HG03457 (cell line): ENCODE results near the gene NTRK3.

Experiments
- ATAC-seq: cut with Tn5 transposase; IDR thresholded peaks from one replicate; pipeline ENCODE4 v1.9.1; 2021; ENCODE audit warnings: moderate number of reproducible peaks; ENCODE audit not compliant: unreplicated experiment

Gene NTRK3

DNA sequence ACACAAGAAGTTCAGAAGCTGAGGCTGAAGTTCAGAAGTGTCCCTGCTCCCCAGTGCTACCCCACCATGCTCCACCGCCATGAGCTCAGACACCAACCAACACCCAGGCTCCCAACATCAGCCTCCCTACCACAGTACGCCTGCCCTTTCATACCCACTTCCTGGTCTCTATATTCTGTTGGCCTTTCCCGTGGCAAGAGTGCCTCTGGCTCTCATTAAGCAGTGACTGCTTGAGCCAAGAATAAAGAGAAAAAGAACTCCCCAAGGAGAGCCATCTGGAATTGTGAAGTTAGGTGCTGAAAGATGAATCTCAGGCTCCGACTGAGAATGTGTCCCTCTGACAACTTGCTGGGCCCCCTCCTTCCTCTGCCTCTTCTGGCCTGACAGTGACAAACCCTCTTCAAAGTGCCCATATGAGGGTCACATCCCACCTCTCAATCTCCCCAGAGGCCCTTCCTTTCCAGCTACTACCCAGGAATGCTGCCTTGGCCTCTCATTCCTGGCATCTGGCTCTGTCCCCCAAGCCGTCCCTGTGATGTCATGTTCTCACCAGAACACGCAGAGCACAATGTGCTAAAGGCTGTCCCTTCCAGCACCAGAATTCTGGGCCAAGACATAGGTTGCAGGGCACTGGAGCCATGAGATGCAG, 306.8 kb downstream of the NTRK3 start:
- no peak for ATAC-seq

- no peak for ATAC-seq
These were observed 307.4 kb downstream of the NTRK3 start for GRCh38 chr15:87949151-87949574.

GRCh38 chr15:87947560-87947959, 309.0 kb downstream of the NTRK3 start:
- ATAC-seq = no peak

DNA sequence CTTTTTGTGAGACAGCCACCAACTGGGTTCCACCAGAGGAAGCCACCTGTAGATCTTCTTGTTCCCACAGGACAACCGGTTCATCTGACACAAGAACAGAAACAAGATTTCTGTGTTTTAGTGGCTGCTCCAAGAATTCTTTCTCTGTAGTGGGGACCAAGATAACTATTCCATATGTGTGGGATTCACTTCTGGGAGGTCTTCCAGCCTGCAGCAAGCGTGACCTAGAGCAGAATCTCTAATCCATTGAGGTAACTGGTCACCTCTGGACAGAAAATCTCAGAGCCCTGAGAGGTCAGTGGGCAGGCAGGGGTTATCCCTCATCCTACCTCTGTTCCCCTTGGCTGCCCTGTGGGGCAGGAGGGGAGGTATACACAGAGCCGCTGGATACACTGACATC, 311.3 kb downstream of the NTRK3 start:
- no peak for ATAC-seq

DNA sequence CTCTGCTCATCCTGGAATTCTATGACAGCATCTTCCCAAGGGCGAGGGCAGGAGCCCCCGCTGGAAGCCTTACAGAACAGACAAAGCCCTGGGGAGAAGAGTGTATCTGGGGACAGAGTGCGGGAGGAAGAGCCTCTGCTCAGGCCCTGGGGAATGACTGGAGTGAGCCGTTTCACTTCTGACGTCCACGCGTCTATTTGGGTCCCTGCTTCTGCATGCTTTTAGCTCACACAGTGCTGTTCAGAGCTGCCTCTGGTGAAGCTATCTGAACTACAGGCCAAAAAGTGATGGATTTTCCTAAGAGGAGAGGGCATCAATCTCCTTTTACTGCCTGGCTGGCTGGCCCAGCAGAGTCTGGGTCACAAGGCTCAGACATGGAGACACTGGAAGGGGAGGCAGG, 311.8 kb downstream of the NTRK3 start:
- no peak for ATAC-seq

GRCh38 chr15:87944050-87944449, 312.5 kb downstream of the NTRK3 start:
- no peak for ATAC-seq

DNA sequence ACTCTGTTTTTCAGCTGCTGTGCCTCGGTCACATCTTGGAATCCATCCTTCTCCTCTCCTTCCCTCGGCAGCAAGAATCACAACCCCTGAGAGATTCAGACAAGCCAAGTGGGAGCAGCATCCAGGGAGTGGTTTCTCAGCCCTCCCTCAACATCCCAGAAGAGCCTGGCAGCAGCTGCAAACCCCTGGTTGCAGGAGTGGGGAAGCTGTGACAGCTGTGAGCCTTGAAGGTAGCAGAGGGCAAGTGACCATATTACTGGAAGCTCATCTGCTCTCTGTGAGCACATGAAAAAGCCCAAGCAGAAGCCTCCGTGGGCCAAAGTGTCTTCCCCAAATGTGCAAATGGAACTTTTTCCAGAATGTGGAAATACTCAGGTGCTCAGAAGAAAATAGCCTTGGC, 312.9 kb downstream of the NTRK3 start:
- ATAC-seq = no peak

DNA sequence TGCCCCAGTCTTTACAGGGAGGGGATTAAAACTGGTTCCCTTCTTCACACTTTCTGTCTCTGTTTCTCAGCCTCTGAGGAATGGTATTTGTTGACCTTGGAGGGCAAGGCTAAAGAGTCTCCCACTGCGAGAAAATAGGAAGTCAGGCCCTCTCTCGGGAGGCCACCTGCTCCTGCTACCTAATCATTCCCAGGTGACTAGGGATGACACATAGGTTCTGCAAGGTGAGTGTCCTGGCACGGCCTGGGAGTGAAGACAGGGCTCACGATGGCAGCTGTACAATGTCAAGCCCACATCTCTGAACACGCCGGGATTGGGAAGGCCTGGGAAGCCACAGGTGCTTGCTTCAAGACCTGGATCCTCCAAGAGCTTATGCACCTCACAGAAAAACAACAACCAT, 314.2 kb downstream of the NTRK3 start:
- ATAC-seq = no peak

DNA sequence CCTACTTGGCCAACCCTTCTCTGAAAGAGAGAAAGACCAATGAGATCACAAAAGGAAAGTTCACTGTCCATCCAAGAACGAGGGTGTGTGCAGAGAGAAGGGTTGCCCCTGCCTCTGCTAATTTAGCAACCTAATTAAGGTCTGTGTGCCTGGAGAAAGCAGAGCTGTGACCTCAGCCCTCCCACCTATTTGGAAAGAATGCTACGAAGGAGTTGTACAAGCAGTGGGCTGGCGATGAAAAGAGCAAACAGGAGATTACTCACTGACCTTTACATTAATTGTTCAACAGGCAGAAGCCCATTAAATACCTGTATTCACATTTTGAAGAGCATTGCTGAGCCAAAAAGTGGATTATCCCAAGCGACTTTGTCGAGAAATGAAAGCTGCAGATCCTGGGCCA, 314.9 kb downstream of the NTRK3 start:
- no peak for ATAC-seq

- no peak for ATAC-seq
These were observed 315.8 kb downstream of the NTRK3 start for GRCh38 chr15:87940768-87941167.

DNA sequence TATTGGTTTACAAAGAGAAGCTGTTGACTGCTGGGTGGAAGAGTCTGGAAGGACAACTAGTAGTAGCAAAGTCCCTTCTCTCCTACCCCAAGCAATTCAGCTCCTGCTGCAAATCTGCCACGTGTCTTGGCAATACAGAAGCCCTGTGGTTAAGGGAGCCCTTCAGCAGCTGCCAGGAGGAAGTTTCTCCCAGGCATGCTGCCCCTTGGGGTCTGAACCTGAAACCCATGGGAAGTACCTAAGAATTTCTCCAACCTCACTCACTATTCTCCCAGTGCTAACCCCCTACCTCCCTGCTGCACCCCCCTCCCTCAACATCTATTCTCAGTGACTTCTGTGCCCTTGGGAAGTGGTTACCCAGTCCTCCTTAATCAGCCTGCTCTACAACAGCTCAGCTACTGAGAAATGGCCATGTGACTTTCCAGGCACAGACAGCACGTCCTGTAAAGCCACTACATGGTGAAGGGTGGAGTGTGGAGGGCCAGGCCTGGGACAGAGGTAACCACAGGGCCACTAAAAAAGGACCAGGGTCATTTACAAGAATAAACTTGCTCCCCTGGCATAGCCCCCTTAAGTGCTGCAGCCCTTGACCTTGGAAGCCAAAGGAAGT, 316.6 kb downstream of the NTRK3 start:
- no peak for ATAC-seq

- ATAC-seq = no peak
These were observed 318.5 kb downstream of the NTRK3 start for GRCh38 chr15:87938031-87938430.

GRCh38 chr15:87935583-87935982, 321.0 kb downstream of the NTRK3 start:
- no peak for ATAC-seq

GRCh38 chr15:87931584-87931983, 325.0 kb downstream of the NTRK3 start:
- no peak for ATAC-seq

GRCh38 chr15:87930457-87930856, 326.1 kb downstream of the NTRK3 start:
- no peak for ATAC-seq

- no peak for ATAC-seq
These were observed 326.7 kb downstream of the NTRK3 start for GRCh38 chr15:87929841-87930240.

GRCh38 chr15:87924433-87924832, 332.1 kb downstream of the NTRK3 start:
- ATAC-seq = no peak

GRCh38 chr15:87919064-87919463, 337.5 kb downstream of the NTRK3 start:
- ATAC-seq = no peak

GRCh38 chr15:87917480-87917879, 339.1 kb downstream of the NTRK3 start:
- no peak for ATAC-seq

- no peak for ATAC-seq
These were observed 340.3 kb downstream of the NTRK3 start for GRCh38 chr15:87916208-87916607.

DNA sequence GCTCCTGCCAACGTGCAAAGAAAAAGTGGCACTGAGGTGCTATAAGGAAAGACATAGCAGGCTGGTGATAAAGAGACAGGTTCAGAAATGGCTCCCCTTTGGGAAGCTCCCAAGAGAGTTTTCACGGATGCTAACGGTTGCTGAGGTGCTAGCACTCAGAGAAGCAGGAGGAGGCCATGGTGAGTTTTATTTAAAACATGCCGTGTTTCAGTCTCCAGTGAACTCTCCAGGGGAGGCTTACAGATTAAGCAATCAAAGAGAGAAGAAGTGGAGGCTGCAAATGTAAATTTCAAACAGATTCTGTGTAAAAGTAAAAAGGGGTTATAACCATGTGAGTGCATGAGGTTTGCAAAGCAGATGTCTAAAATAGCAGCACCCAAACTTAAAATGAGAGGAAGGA, 346.2 kb downstream of the NTRK3 start:
- ATAC-seq = no peak

DNA sequence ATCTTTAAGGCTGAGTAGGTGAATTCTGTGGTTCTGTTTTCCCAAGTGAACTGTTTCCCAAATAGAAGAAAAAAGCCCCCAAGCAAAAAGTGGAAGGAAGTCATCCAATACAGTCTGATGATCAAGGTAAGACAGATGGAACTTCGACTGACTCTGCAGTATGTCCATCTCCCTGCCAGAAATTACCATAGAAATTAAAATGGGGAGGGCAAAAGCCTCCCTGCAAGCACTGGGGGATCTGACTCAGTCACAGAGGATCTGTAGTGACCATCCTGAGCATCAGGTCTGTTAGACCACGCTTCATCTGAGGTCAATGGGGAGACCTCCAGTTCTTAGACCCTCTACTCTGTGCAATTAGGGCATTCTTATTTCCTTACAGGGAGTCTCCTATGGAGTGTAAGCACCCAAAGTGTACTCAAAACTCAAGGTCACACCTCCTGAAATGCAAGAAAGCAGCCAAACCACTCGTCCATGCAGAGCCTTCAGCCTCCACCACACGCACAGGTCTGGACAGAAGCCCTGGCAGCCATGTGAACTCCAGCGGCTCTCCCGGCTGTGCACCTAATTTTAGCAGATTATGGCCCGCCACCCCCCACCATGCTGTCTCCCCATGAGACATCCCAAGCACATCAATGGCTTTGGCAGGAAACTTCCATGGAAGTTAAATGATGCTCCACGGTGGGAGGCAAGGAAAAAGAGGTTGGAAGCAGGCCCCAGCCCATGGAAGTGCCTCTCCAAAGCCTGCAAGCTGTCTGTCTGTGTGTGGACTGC, 348.7 kb downstream of the NTRK3 start:
- no peak for ATAC-seq
